ENCODE data around the gene GMPR. TPM values are rescaled to one million over a fixed set of nuclear protein-coding genes. Genes with fewer than 3 reads are reported as not detected.
A peak's percentile ranks its signal among the peaks of the same experiment; 100 is the strongest.

The GMPR gene
- total RNA-seq, 4 donors from 2014 or later = 3.6 to 8.1 (median 6.3) TPM; not detected in 1

- no peak overlapping the region for H3K4me3 ChIP-seq
- H3K4me1 ChIP-seq = peaks cover 0 to 12% (median 0%) of the 10 kb centered on the region in 4 donors
- H3K27me3 ChIP-seq = no peaks in the 10 kb centered on the region
- H3K27ac ChIP-seq = no peak overlapping the region
- no peaks in the 10 kb centered on the region for H3K9me3 ChIP-seq
- no peak for DNase-seq
- no peaks in the 10 kb centered on the region for H3K36me3 ChIP-seq
- no peak for TF ChIP-seq CTCF (IDR thresholded peaks at IDR 0.05)
Measured at GRCh38 chr6:16199804-16200203, 38.6 kb upstream of the GMPR start.

GRCh38 chr6:16200321-16200883 lies 38.0 kb upstream of the GMPR start:
- DNase-seq = no peak
- TF ChIP-seq POLR2A (IDR thresholded peaks at IDR 0.05) = no peak
- Histone ChIP-seq H3K4me3 (peak overlapping the region in 1 of 4 donors; percentile 18), H3K9me3 (no peaks in the 10 kb centered on the region), H3K4me1 (peaks cover 0 to 18% (median 0%) of the 10 kb centered on the region in 4 donors), H3K27ac (no peak overlapping the region), H3K27me3 (no peaks in the 10 kb centered on the region), H3K36me3 (no peaks in the 10 kb centered on the region)

GRCh38 chr6:16201706-16202105 lies 36.7 kb upstream of the GMPR start:
- H3K9me3 ChIP-seq = no peaks in the 10 kb centered on the region
- H3K27ac ChIP-seq = no peak overlapping the region
- TF ChIP-seq CTCF (IDR thresholded peaks at IDR 0.05) (no peak), POLR2A (IDR thresholded peaks at IDR 0.05) (no peak)
- H3K36me3 ChIP-seq = no peaks in the 10 kb centered on the region
- DNase-seq = no peak
- H3K27me3 ChIP-seq = no peaks in the 10 kb centered on the region
- H3K4me1 ChIP-seq = peaks cover 0 to 19% (median 0%) of the 10 kb centered on the region in 4 donors
- H3K4me3 ChIP-seq = no peak overlapping the region

- H3K27me3 ChIP-seq = no peaks in the 10 kb centered on the region
- no peak overlapping the region for H3K4me3 ChIP-seq
- H3K36me3 ChIP-seq = no peaks in the 10 kb centered on the region
- H3K4me1 ChIP-seq = peaks cover 0 to 17% (median 0%) of the 10 kb centered on the region in 4 donors
- TF ChIP-seq CTCF (IDR thresholded peaks at IDR 0.05) (no peak), POLR2A (IDR thresholded peaks at IDR 0.05) (no peak)
- no peak for DNase-seq
- peak overlapping the region in 1 of 4 donors; percentile 14 for H3K27ac ChIP-seq
- no peaks in the 10 kb centered on the region for H3K9me3 ChIP-seq
Measured at GRCh38 chr6:16204653-16205376, 33.6 kb upstream of the GMPR start.

GRCh38 chr6:16205377-16206144 lies 32.8 kb upstream of the GMPR start:
- no peaks in the 10 kb centered on the region for H3K36me3 ChIP-seq
- no peaks in the 10 kb centered on the region for H3K27me3 ChIP-seq
- H3K4me3 ChIP-seq = no peak overlapping the region
- peak in 2 of 3 donors; percentile 77 for DNase-seq
- no peaks in the 10 kb centered on the region for H3K9me3 ChIP-seq
- H3K27ac ChIP-seq = peak overlapping the region in 1 of 4 donors; percentile 35
- peaks cover 0 to 12% (median 0%) of the 10 kb centered on the region in 4 donors for H3K4me1 ChIP-seq
- TF ChIP-seq CTCF (IDR thresholded peaks at IDR 0.05) (no peak), POLR2A (IDR thresholded peaks at IDR 0.05) (no peak)

GRCh38 chr6:16206595-16207037 lies 31.8 kb upstream of the GMPR start:
- Histone ChIP-seq H3K27me3 (no peaks in the 10 kb centered on the region), H3K36me3 (no peaks in the 10 kb centered on the region), H3K27ac (no peak overlapping the region), H3K4me3 (no peak overlapping the region), H3K4me1 (peaks cover 0 to 7% (median 0%) of the 10 kb centered on the region in 4 donors), H3K9me3 (no peaks in the 10 kb centered on the region)
- DNase-seq = peak in 2 of 3 donors; percentile 51 to 74
- TF ChIP-seq CTCF (IDR thresholded peaks at IDR 0.05) = peak; percentile 92 to 99 (median 96)
- no peak for TF ChIP-seq POLR2A (IDR thresholded peaks at IDR 0.05)

Data from Peyer's patch (tissue), 4 donors.